Gastrocnemius medialis (tissue), 4 donors: Measurements from ENCODE around the gene DAB2IP. TPM values are rescaled to one million over a fixed set of nuclear protein-coding genes. Genes with fewer than 3 reads are reported as not detected.
A peak's percentile ranks its signal among the peaks of the same experiment; 100 is the strongest.

Experiments
- ATAC-seq, 2 donors: fragments of 150-250 bp; one replicate each; pipeline ENCODE4 v1.9.1; 2016
- DNase-seq, 2 donors: peaks; one replicate each; pipeline ENCODE4 v3.0.0-alpha.2; 2019
- H3K27ac ChIP-seq, 4 donors: fragments of 200-600 bp; sonication (generic); 1 replicate in 1 of 4; 2 replicates in 3 of 4; pipeline ENCODE4 v1.5.1; 2016 to 2018; ENCODE audit warnings: mild to moderate bottlenecking in 2 of 4, moderate library complexity in 1 of 4
- H3K27me3 ChIP-seq, 3 donors: fragments of 200-600 bp; sonication (generic) in 2 of 3; 1 replicate in 1 of 3; 2 replicates in 2 of 3; pipeline versions ENCODE4 v1.5.1 to v1.6.0; 2016 to 2019; ENCODE audit warnings: mild to moderate bottlenecking in 1 of 3, moderate library complexity in 1 of 3
- H3K36me3 ChIP-seq, 2 donors: fragments of 200-600 bp; sonication (generic) in 1 of 2; one replicate each; pipeline ENCODE4 v1.5.1; 2017 to 2018
- H3K4me1 ChIP-seq, 2 donors: fragments of 200-600 bp; sonication (generic) in 1 of 2; one replicate each; pipeline ENCODE4 v1.5.1; 2016 to 2017; ENCODE audit warnings: mild to moderate bottlenecking in 2 of 2
- H3K4me3 ChIP-seq, 4 donors: fragments of 200-600 bp; sonication (generic) in 3 of 4; 1 replicate in 1 of 4; 2 replicates in 3 of 4; pipeline ENCODE4 v1.5.1; 2016 to 2019; ENCODE audit warnings: mild to moderate bottlenecking in 2 of 4
- H3K9me3 ChIP-seq, 3 donors: fragments of 200-600 bp; sonication (generic) in 2 of 3; 1 replicate in 1 of 3; 2 replicates in 2 of 3; pipeline ENCODE4 v1.5.1; 2016 to 2019
- CTCF ChIP-seq, 5 experiments: fragments of 450-650 bp in 3 of 5; fragments of 200-600 bp in 2 of 5; sonication (generic) in 2 of 5; IDR thresholded peaks in 4 of 5; conservative IDR thresholded peaks in 1 of 5; 1 replicate in 4 of 5; 2 replicates in 1 of 5; pipeline ENCODE4 v1.5.1; 2016 to 2019; ENCODE audit warnings: antibody characterized with exemption in 5 of 5, mild to moderate bottlenecking in 3 of 5, moderate library complexity in 3 of 5
- POLR2A ChIP-seq, 2 donors: fragments of 450-650 bp; IDR thresholded peaks; one replicate each; pipeline ENCODE4 v1.6.1; 2017; ENCODE audit warnings: antibody characterized with exemption in 2 of 2, mild to moderate bottlenecking in 2 of 2, moderate library complexity in 2 of 2
- in situ Hi-C, 4 donors: fragments of 200-750 bp; cut with MboI; loops; one replicate each; pipeline versions ENCODE4 v1.15.0 to v1.8.0; 2017; ENCODE audit warnings: low sequenced_read_pairs in 4 of 4
- intact Hi-C: fragments of 100-400 bp; cut with DNase I; formaldehyde crosslinking; loops from one replicate; pipeline ENCODE4 v1.15.1; 2023; ENCODE audit warnings: low total_unique reads
- total RNA-seq, 4 donors: library from RNA; depleted of rRNA; stranded (reverse); fragments of >200 nt; gene quantifications; one replicate each; pipeline versions ENCODE4 v1.1.0 to v1.2.3, GENCODE V29; 2016

The DAB2IP gene
- total RNA-seq, 4 donors from 2014 or later = 22.7 to 68.2 (median 37.4) TPM

GRCh38 chr9:121694001-121694400 is 42.6 kb downstream of the DAB2IP start:
- intact Hi-C loops (no loop called here), in situ Hi-C loops (loop anchor here in 2 of 4 donors (5.0 to 25.0 kb wide), 3 partner anchors 147 to 298 kb away; no protein-coding TSS in a partner anchor)
- no peak for TF ChIP-seq CTCF (IDR thresholded peaks at IDR 0.05 in 4 of 5, conservative IDR thresholded peaks at IDR 0.05 in 1 of 5)
- no peak for TF ChIP-seq POLR2A (IDR thresholded peaks at IDR 0.05)
- no peaks in the 10 kb centered on the region for H3K9me3 ChIP-seq
- H3K4me1 ChIP-seq = peaks cover 17 to 26% of the 10 kb centered on the region in 2 donors
- no peaks in the 10 kb centered on the region for H3K36me3 ChIP-seq
- no peak for DNase-seq
- no peak overlapping the region for H3K27ac ChIP-seq
- H3K27me3 ChIP-seq = no peaks in the 10 kb centered on the region
- H3K4me3 ChIP-seq = no peak overlapping the region
- no peak for ATAC-seq

GRCh38 chr9:121694600-121694999 is 43.2 kb downstream of the DAB2IP start:
- no peaks in the 10 kb centered on the region for H3K27me3 ChIP-seq
- peaks cover 15 to 25% of the 10 kb centered on the region in 2 donors for H3K4me1 ChIP-seq
- no peak for DNase-seq
- no peak for ATAC-seq
- TF ChIP-seq POLR2A (IDR thresholded peaks at IDR 0.05) = no peak
- no peak for TF ChIP-seq CTCF (IDR thresholded peaks at IDR 0.05 in 4 of 5, conservative IDR thresholded peaks at IDR 0.05 in 1 of 5)
- in situ Hi-C loops (loop anchor here in 2 of 4 donors (5.0 to 25.0 kb wide), 3 partner anchors 147 to 298 kb away; no protein-coding TSS in a partner anchor), intact Hi-C loops (no loop called here)
- no peaks in the 10 kb centered on the region for H3K9me3 ChIP-seq
- no peak overlapping the region for H3K27ac ChIP-seq
- no peak overlapping the region for H3K4me3 ChIP-seq
- no peaks in the 10 kb centered on the region for H3K36me3 ChIP-seq

- ATAC-seq (no peak), DNase-seq (no peak)
- H3K36me3 ChIP-seq = no peaks in the 10 kb centered on the region
- no peak overlapping the region for H3K27ac ChIP-seq
- intact Hi-C loops = no loop called here
- H3K9me3 ChIP-seq = no peaks in the 10 kb centered on the region
- no peaks in the 10 kb centered on the region for H3K27me3 ChIP-seq
- in situ Hi-C loops = loop anchor here in 1 of 4 donors (25.0 kb wide), 1 partner anchor 290 kb away; no protein-coding TSS in a partner anchor
- TF ChIP-seq CTCF (IDR thresholded peaks at IDR 0.05 in 4 of 5, conservative IDR thresholded peaks at IDR 0.05 in 1 of 5) (no peak), POLR2A (IDR thresholded peaks at IDR 0.05) (no peak)
- peaks cover 33% of the 10 kb centered on the region in 2 donors for H3K4me1 ChIP-seq
- H3K4me3 ChIP-seq = no peak overlapping the region
Observed at GRCh38 chr9:121696930-121697329, 45.5 kb downstream of the DAB2IP start.

GRCh38 chr9:121698627-121699570 is 47.5 kb downstream of the DAB2IP start:
- peak overlapping the region; percentile 77 to 88 (median 78) for H3K27ac ChIP-seq
- peaks cover 26 to 42% of the 10 kb centered on the region in 2 donors for H3K4me1 ChIP-seq
- ATAC-seq = peak in 1 of 2 donors; percentile 21

More at GRCh38 chr9:121698627-121699570, 47.5 kb downstream of the DAB2IP start:
- in situ Hi-C loops = loop anchor here in 1 of 4 donors (25.0 kb wide), 1 partner anchor 288 kb away; no protein-coding TSS in a partner anchor
- Histone ChIP-seq H3K4me3 (peak overlapping the region; percentile 39 to 48 (median 46)), H3K9me3 (no peaks in the 10 kb centered on the region), H3K36me3 (no peaks in the 10 kb centered on the region), H3K27me3 (no peaks in the 10 kb centered on the region)
- no peak for DNase-seq
- TF ChIP-seq POLR2A (IDR thresholded peaks at IDR 0.05) = no peak
- no peak for TF ChIP-seq CTCF (IDR thresholded peaks at IDR 0.05 in 4 of 5, conservative IDR thresholded peaks at IDR 0.05 in 1 of 5)
- intact Hi-C loops = loop anchor here (2.0 kb wide), 1 partner anchor 74 kb away; no protein-coding TSS in a partner anchor
